Measurements from ENCODE around the gene ITPRID2. TPM values are rescaled to one million over a fixed set of nuclear protein-coding genes. Genes with fewer than 3 reads are reported as not detected.
A peak's percentile ranks its signal among the peaks of the same experiment; 100 is the strongest.

The ITPRID2 gene
- total RNA-seq, 1 donor from 2014 or later, result 50.9 TPM

DNA sequence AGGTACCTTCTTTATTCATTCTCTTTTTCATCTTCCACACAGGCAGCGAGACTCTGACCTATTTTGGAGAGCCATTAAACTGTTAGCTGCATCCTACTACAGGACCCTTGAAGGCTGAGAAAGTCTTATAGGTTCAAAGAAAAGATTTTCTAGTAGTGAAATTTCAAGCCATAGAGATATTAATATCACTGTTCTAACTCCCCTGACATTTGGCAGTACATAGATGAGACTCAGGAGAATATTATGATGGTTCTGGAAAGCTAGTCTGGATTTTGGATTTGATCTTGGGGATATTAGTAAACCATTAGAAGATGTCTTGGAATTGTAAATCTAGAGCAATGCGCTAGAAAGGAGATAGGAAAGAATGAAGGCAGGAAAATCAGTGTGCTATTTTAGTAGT lies 1.3 kb upstream of the ITPRID2 start:
- peaks cover 23% of the 10 kb centered on the region for H3K4me1 Mint-ChIP-seq
- no peaks in the 10 kb centered on the region for H3K9me3 Mint-ChIP-seq
- no peak for DNase-seq
- no peak overlapping the region for H3K27ac Mint-ChIP-seq
- H3K4me3 Mint-ChIP-seq, result no peak overlapping the region
- H3K27me3 Mint-ChIP-seq, result peaks cover 41% of the 10 kb centered on the region
- H3K36me3 Mint-ChIP-seq (ENCODE audit: low read depth), result peaks cover 17% of the 10 kb centered on the region
- intact Hi-C loops (cut with micrococcal nuclease), result loop anchor here (2.0 to 10.0 kb wide), 8 partner anchors 62 to 1883 kb away; partner anchors contain the start of genes CWC22, DNAJC10 and UBE2E3

DNA sequence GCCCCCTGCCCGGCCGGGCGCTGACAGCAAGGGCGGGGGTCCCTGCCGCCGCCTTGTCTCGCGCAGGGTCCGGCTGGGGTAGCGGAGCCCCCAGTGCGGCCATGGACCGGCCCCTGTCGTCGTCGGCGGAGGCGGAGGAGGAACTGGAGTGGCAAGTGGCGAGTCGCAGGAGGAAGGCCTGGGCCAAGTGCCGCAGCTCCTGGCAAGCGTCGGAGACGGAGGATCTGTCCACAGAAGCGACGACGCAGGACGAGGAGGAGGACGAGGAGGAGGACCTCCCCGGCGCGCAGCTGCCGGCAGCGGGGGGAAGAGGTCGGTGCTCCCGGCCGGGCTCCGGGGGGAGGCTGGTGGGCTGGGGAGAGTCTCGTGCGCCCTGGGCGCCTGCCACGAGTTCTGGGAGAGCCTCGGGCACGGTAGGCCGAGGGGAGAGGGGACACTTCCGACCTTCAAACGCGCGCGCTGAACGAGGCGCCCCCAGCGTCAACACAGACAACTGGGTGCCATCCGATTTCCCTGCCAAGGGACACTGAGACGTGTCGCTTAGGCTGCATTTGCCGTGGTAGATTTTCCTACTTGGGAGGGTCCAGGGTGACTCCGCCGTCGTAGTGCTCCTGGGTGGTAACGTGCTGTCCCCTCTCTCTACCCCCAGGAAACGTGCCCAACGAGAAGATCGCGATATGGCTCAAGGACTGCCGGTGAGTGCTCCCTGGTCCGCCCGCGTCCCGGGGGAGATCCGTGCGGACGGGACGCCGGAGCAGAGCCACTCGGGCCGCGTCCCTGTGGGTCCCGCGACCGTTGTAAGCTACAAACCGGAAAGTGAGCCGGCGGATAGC lies 652 bp downstream of the ITPRID2 start:
- peaks cover 26% of the 10 kb centered on the region for H3K36me3 Mint-ChIP-seq (ENCODE audit: low read depth)
- H3K9me3 Mint-ChIP-seq, result no peaks in the 10 kb centered on the region
- H3K4me1 Mint-ChIP-seq, result peaks cover 29% of the 10 kb centered on the region
- peak overlapping the region; percentile 100 for H3K4me3 Mint-ChIP-seq
- peak; percentile 91 for DNase-seq
- peak overlapping the region; percentile 97 for H3K27ac Mint-ChIP-seq
- H3K27me3 Mint-ChIP-seq, result peaks cover 27% of the 10 kb centered on the region
- intact Hi-C loops (cut with micrococcal nuclease), result loop anchor here (1.0 to 10.0 kb wide), 11 partner anchors 12 to 1885 kb away; partner anchors contain the start of genes CWC22, DNAJC10 and UBE2E3

- H3K27me3 Mint-ChIP-seq, result peaks cover 24% of the 10 kb centered on the region
- H3K36me3 Mint-ChIP-seq (ENCODE audit: low read depth), result peaks cover 26% of the 10 kb centered on the region
- H3K9me3 Mint-ChIP-seq, result no peaks in the 10 kb centered on the region
- H3K4me3 Mint-ChIP-seq, result peak overlapping the region; percentile 100
- peak overlapping the region; percentile 97 for H3K27ac Mint-ChIP-seq
- peaks cover 29% of the 10 kb centered on the region for H3K4me1 Mint-ChIP-seq
- intact Hi-C loops (cut with micrococcal nuclease), result loop anchor here (1.0 to 10.0 kb wide), 8 partner anchors 11 to 1886 kb away; partner anchors contain the start of genes CWC22 and DNAJC10
- DNase-seq, result no peak
These were observed 1.4 kb downstream of the ITPRID2 start for GRCh38 chr2:181892799-181893435.

DNA sequence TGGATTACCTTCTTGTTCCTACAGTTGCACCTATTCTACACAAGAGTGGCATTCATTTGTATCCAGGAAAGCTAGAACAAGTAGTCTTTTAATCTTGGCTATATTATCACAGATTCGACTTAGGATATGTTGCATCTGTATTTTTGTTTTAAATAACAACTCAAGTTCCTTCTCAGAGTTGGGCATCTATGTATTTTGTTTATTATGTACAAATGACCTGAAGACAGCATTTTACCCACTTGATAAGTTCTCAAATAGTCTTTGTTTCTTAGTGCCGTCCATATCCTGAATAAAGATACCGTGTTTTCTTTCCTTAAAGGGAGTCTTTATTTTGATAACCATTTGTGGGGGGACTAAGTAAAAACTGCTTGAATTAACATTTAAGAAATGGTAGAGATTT lies 2.9 kb downstream of the ITPRID2 start:
- no peak for DNase-seq
- intact Hi-C loops (cut with micrococcal nuclease), result loop anchor here (5.0 to 10.0 kb wide), 7 partner anchors 58 to 1887 kb away; partner anchors contain the start of genes CWC22 and DNAJC10
- Mint-ChIP-seq H3K27ac (no peak overlapping the region), H3K27me3 (peaks cover 15% of the 10 kb centered on the region), H3K9me3 (no peaks in the 10 kb centered on the region), H3K36me3 (ENCODE audit: low read depth) (peaks cover 32% of the 10 kb centered on the region), H3K4me1 (peaks cover 33% of the 10 kb centered on the region), H3K4me3 (no peak overlapping the region)

GRCh38 chr2:181895818-181896217 lies 4.3 kb downstream of the ITPRID2 start:
- Mint-ChIP-seq H3K4me1 (peaks cover 43% of the 10 kb centered on the region), H3K36me3 (ENCODE audit: low read depth) (peaks cover 44% of the 10 kb centered on the region), H3K9me3 (no peaks in the 10 kb centered on the region), H3K27me3 (peaks cover 4% of the 10 kb centered on the region), H3K27ac (no peak overlapping the region), H3K4me3 (no peak overlapping the region)
- DNase-seq, result no peak
- intact Hi-C loops (cut with micrococcal nuclease), result loop anchor here (10.0 kb wide), 2 partner anchors 371 to 821 kb away; no protein-coding TSS in a partner anchor

DNA sequence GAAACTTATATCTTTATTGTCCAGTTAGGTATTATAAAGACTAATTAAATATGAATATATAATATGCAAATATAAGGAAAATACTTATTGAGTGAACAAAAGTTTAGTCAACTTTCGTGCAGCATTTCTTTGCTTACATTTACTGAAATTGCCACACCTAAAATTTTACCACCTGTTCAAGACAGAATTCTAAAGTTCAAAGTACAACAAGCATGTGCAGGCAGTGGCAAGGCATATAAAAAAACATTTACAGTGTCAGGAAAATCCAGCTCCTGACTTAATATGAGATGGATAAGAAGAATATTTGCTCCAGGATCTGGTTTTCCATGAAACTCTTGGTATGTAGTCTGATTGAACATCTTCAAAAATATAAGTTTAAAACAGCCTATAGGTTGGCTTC lies 4.8 kb downstream of the ITPRID2 start:
- peaks cover 39% of the 10 kb centered on the region for H3K4me1 Mint-ChIP-seq
- intact Hi-C loops (cut with micrococcal nuclease), result loop anchor here (10.0 kb wide), 2 partner anchors 371 to 821 kb away; no protein-coding TSS in a partner anchor
- H3K9me3 Mint-ChIP-seq, result no peaks in the 10 kb centered on the region
- no peak overlapping the region for H3K27ac Mint-ChIP-seq
- no peak overlapping the region for H3K4me3 Mint-ChIP-seq
- H3K27me3 Mint-ChIP-seq, result peaks cover under 1% of the 10 kb centered on the region
- H3K36me3 Mint-ChIP-seq (ENCODE audit: low read depth), result peaks cover 47% of the 10 kb centered on the region
- DNase-seq, result no peak

DNA sequence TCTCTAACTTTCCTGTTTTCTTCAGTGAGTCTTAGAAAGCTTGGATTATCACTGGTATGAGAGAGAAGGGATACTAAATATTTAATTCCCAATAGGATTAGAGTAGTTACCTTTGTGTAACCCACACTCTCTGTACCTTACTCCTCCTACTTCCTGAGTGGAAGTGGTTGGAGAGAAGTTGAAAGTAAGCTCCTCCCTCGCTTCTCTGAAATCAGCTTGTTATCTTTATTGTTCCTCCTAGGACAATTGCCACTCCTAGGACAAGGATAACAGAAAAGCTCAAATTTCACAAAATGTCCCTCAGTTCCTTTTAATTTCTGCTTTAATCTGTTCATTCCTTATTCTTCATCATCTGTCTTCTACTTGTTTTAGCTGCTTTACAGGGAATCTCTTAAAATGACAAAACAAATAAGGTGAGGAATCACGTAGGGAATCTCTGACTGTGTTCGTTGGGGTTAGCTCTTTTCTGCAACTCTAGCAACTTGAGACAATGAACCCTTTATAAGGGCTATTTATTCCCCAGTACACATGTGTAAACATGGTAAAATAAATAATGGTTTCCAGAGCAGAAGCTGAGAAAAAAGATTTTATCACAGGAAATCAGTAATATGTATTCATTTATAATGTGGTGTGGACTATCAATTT lies 8.6 kb downstream of the ITPRID2 start:
- no peaks in the 10 kb centered on the region for H3K27me3 Mint-ChIP-seq
- peaks cover 25% of the 10 kb centered on the region for H3K4me1 Mint-ChIP-seq
- H3K9me3 Mint-ChIP-seq, result no peaks in the 10 kb centered on the region
- no peak for DNase-seq
- intact Hi-C loops (cut with micrococcal nuclease), result no loop called here
- H3K27ac Mint-ChIP-seq, result no peak overlapping the region
- no peak overlapping the region for H3K4me3 Mint-ChIP-seq
- peaks cover 52% of the 10 kb centered on the region for H3K36me3 Mint-ChIP-seq (ENCODE audit: low read depth)

- peaks cover 50% of the 10 kb centered on the region for H3K36me3 Mint-ChIP-seq (ENCODE audit: low read depth)
These were observed 11.1 kb downstream of the ITPRID2 start for GRCh38 chr2:181902625-181903024.

DNA sequence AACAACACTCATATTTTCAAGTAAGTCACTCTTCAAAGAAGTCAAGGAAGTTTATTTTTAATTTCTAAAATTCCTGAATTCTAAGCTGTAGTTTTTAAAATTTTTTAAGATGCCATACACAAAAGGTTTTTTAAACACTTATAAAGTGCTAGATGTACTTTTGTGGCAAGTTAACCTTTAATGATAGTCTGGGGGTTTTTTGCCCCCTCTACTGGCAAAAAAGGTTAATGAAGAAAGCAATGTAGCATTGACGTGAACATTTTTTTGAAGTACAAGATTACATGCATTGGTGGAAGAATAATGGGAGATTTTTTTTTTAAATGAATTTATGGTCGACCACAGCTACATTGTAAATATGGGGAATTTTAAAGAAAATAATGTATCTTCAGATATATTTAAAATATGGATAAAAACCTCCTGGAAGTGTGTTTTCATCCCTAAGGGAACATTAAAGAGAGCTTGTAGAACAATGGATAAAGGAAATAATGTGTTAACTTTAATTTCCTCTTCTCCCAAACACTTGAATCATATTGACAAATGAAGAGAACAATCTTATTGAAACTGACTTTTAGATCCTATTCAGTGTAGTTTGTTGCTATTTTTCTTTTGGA lies 12.6 kb downstream of the ITPRID2 start:
- Mint-ChIP-seq H3K27ac (no peak overlapping the region), H3K27me3 (no peaks in the 10 kb centered on the region), H3K9me3 (no peaks in the 10 kb centered on the region), H3K4me1 (peaks cover 24% of the 10 kb centered on the region), H3K36me3 (ENCODE audit: low read depth) (peaks cover 52% of the 10 kb centered on the region), H3K4me3 (no peak overlapping the region)
- peak; percentile 68 for DNase-seq
- intact Hi-C loops (cut with micrococcal nuclease), result loop anchor here (1.0 kb wide), 2 partner anchors 12 to 162 kb away; no protein-coding TSS in a partner anchor

More at GRCh38 chr2:181902625-181903024, 11.1 kb downstream of the ITPRID2 start:
- Mint-ChIP-seq H3K27me3 (no peaks in the 10 kb centered on the region), H3K4me3 (no peak overlapping the region), H3K9me3 (no peaks in the 10 kb centered on the region), H3K4me1 (peaks cover 20% of the 10 kb centered on the region), H3K27ac (no peak overlapping the region)
- intact Hi-C loops (cut with micrococcal nuclease), result no loop called here
- DNase-seq, result no peak

GRCh38 chr2:181907057-181907456 lies 15.5 kb downstream of the ITPRID2 start:
- peaks cover 37% of the 10 kb centered on the region for H3K36me3 Mint-ChIP-seq (ENCODE audit: low read depth)
- intact Hi-C loops (cut with micrococcal nuclease), result loop anchor here (1.0 to 2.0 kb wide), 3 partner anchors 16 to 116 kb away; partner anchors contain the start of gene ITPRID2
- H3K4me1 Mint-ChIP-seq, result peaks cover 15% of the 10 kb centered on the region
- no peak overlapping the region for H3K4me3 Mint-ChIP-seq
- H3K27ac Mint-ChIP-seq, result no peak overlapping the region
- no peaks in the 10 kb centered on the region for H3K27me3 Mint-ChIP-seq
- no peaks in the 10 kb centered on the region for H3K9me3 Mint-ChIP-seq
- no peak for DNase-seq

- no peaks in the 10 kb centered on the region for H3K27me3 Mint-ChIP-seq
- H3K9me3 Mint-ChIP-seq, result no peaks in the 10 kb centered on the region
- intact Hi-C loops (cut with micrococcal nuclease), result loop anchor here (1.0 to 2.0 kb wide), 3 partner anchors 16 to 117 kb away; partner anchors contain the start of gene ITPRID2
- H3K4me3 Mint-ChIP-seq, result no peak overlapping the region
- H3K27ac Mint-ChIP-seq, result no peak overlapping the region
- peaks cover 15% of the 10 kb centered on the region for H3K4me1 Mint-ChIP-seq
- DNase-seq, result no peak
- H3K36me3 Mint-ChIP-seq (ENCODE audit: low read depth), result peaks cover 35% of the 10 kb centered on the region
These were observed 16.1 kb downstream of the ITPRID2 start for GRCh38 chr2:181907635-181908034.

DNA sequence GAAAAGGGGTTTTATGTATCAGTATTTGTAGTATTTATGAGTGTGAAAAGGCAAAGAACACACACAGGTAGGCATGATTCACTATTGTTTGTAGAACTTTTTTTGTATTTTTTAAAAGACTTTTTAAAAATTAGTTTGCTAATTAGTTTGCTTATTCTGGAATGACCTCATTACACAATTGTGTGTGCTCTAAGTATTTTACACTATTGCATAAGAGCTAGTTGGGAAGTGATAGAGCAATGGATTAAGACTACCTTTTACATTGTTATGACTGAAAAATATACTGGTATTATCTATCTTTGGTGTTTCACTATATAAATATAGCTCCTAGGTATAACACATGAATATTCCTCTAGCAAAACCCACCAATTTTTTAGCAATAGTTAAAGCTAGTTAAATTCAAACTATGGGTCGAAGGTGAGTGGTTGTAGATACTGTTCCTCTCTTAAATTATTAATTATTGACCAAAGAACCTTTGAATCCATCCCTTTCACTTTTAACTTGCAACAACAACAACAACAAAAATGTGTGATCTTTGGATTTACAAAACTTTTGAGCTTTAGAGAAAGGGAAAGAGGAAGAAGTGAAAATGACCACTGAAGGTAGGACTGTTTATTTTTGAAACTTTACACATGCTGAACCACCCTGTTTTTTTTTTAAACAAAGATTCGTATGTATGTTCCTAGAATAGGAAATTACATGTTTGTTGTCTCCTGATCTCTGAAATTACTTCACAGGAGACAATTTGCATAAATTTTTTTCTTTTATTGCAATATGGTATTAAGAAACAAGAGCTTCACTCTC lies 18.7 kb downstream of the ITPRID2 start:
- Mint-ChIP-seq H3K4me3 (no peak overlapping the region), H3K27me3 (no peaks in the 10 kb centered on the region), H3K36me3 (ENCODE audit: low read depth) (peaks cover 37% of the 10 kb centered on the region), H3K9me3 (no peaks in the 10 kb centered on the region), H3K27ac (no peak overlapping the region), H3K4me1 (peaks cover 10% of the 10 kb centered on the region)
- intact Hi-C loops (cut with micrococcal nuclease), result no loop called here
- DNase-seq, result no peak
